ENCODE measurements around the gene SESN3.

- no peak for TF ChIP-seq EZH2phosphoT487 (IDR thresholded peaks at IDR 0.05; ENCODE audit: insufficient read depth, low read depth)
- TF ChIP-seq EZH2 (IDR thresholded peaks at IDR 0.05; ENCODE audit: insufficient read depth, poor library complexity, severe bottlenecking) = no peak
These were observed 77.2 kb downstream of the SESN3 start for GRCh38 chr11:95153857-95154246.

All from GM23248 (cell line).